CD14-positive monocyte (primary cell): ENCODE data around the gene PAPOLA. TPM values are rescaled to one million over a fixed set of nuclear protein-coding genes. Genes with fewer than 3 reads are reported as not detected.

Experiments used
- DNase-seq, 3 donors: peaks; one replicate each; pipeline ENCODE4 v3.0.0-alpha.2; 2011 to 2022
- H2AFZ ChIP-seq: 2 replicates; pipeline ENCODE4 v1.6.0; 2012; ENCODE audit warnings: mild to moderate bottlenecking, low read depth, low read length, inconsistent platforms; ENCODE audit not compliant: insufficient read depth, poor library complexity, severe bottlenecking
- H3K27ac ChIP-seq, 2 donors: 1 replicate in 1 of 2; 2 replicates in 1 of 2; pipeline ENCODE4 v1.5.1; 2012 to 2013; ENCODE audit warnings: low read length in 2 of 2, control low read depth in 1 of 2, inconsistent platforms in 1 of 2, low read depth in 1 of 2, mild to moderate bottlenecking in 1 of 2
- H3K27me3 ChIP-seq, 2 donors: one replicate each; pipeline versions ENCODE4 v1.6.0 to v1.6.1; 2011 to 2013; ENCODE audit warnings: low read length in 2 of 2; ENCODE audit not compliant: control insufficient read depth in 2 of 2, insufficient read depth in 2 of 2
- H3K36me3 ChIP-seq, 2 donors: replicated peaks in 1 of 2; 1 replicate in 1 of 2; 2 replicates in 1 of 2; pipeline versions ENCODE4 v1.5.1 to v1.6.1; 2012 to 2013; ENCODE audit warnings: low read length in 2 of 2, control low read depth in 1 of 2, inconsistent platforms in 1 of 2, mild to moderate bottlenecking in 1 of 2; ENCODE audit not compliant: insufficient read depth in 2 of 2, control insufficient read depth in 1 of 2
- H3K4me1 ChIP-seq, 2 donors: 1 replicate in 1 of 2; 2 replicates in 1 of 2; pipeline versions ENCODE4 v1.5.1 to v1.6.1; 2012 to 2013; ENCODE audit warnings: low read length in 2 of 2, control low read depth in 1 of 2, inconsistent platforms in 1 of 2, mild to moderate bottlenecking in 1 of 2, moderate library complexity in 1 of 2; ENCODE audit not compliant: insufficient read depth in 2 of 2, control insufficient read depth in 1 of 2
- H3K4me2 ChIP-seq: replicated peaks from 2 replicates; pipeline ENCODE3; 2012; ENCODE audit warnings: low read length, moderate library complexity, mild to moderate bottlenecking; ENCODE audit not compliant: poor library complexity, severe bottlenecking; ENCODE audit errors: extremely low read depth
- H3K4me3 ChIP-seq, 3 experiments: fragments of 200-600 bp in 1 of 3; sonication (generic) in 1 of 3; replicated peaks in 1 of 3; 1 replicate in 2 of 3; 2 replicates in 1 of 3; pipeline ENCODE4 v1.5.1; 2011 to 2013; ENCODE audit warnings: low read length in 3 of 3, mild to moderate bottlenecking in 3 of 3, control low read depth in 2 of 3, low read depth in 2 of 3, inconsistent platforms in 1 of 3, moderate library complexity in 1 of 3
- H3K79me2 ChIP-seq: 2 replicates; pipeline ENCODE4 v1.6.0; 2012; ENCODE audit warnings: mild to moderate bottlenecking, control low read depth, inconsistent platforms, low read length, moderate library complexity; ENCODE audit not compliant: insufficient read depth
- H3K9ac ChIP-seq: 2 replicates; pipeline ENCODE4 v1.6.0; 2017; ENCODE audit warnings: low read length, mild to moderate bottlenecking; ENCODE audit not compliant: insufficient read depth, poor library complexity, severe bottlenecking
- H3K9me3 ChIP-seq, 2 donors: replicated peaks in 1 of 2; 1 replicate in 1 of 2; 2 replicates in 1 of 2; pipeline versions ENCODE4 v1.5.1 to v1.6.1; 2012 to 2013; ENCODE audit warnings: low read length in 2 of 2, control low read depth in 1 of 2; ENCODE audit not compliant: control insufficient read depth in 1 of 2, insufficient read depth in 1 of 2
- H4K20me1 ChIP-seq: 2 replicates; pipeline ENCODE4 v1.6.0; 2012; ENCODE audit warnings: mild to moderate bottlenecking, low read length, control low read depth, moderate library complexity; ENCODE audit not compliant: insufficient read depth
- H3K27ac Mint-ChIP-seq, 7 donors: one replicate each; pipeline ENCODE4 v1.8.0; 2020; ENCODE audit warnings: mild to moderate bottlenecking in 7 of 7, mixed read lengths in 7 of 7, moderate library complexity in 6 of 7, inconsistent platforms in 2 of 7
- H3K27me3 Mint-ChIP-seq, 3 donors: one replicate each; pipeline ENCODE4 v1.8.0; 2021 to 2022; ENCODE audit warnings: low read depth in 3 of 3, mild to moderate bottlenecking in 3 of 3, mixed read lengths in 3 of 3, moderate library complexity in 3 of 3, inconsistent platforms in 1 of 3
- H3K36me3 Mint-ChIP-seq, 2 donors: one replicate each; pipeline ENCODE4 v1.8.0; 2020; ENCODE audit warnings: mixed read lengths in 2 of 2, inconsistent platforms in 1 of 2, mild to moderate bottlenecking in 1 of 2
- H3K4me1 Mint-ChIP-seq: one replicate; pipeline ENCODE4 v1.8.0; 2020; ENCODE audit warnings: mild to moderate bottlenecking, mixed read lengths
- H3K4me3 Mint-ChIP-seq, 2 donors: one replicate each; pipeline ENCODE4 v1.8.0; 2020; ENCODE audit warnings: mild to moderate bottlenecking in 2 of 2, mixed read lengths in 2 of 2, moderate library complexity in 1 of 2
- H3K9me3 Mint-ChIP-seq, 7 donors: one replicate each; pipeline ENCODE4 v1.8.0; 2020 to 2022; ENCODE audit warnings: mixed read lengths in 7 of 7, mild to moderate bottlenecking in 6 of 7, moderate library complexity in 6 of 7, inconsistent platforms in 2 of 7
- WGBS: methylation state at CpG from one replicate; pipeline ENCODE4 v1.1.5; 2013; ENCODE audit warnings: missing lambda C conversion rate; ENCODE audit not compliant: insufficient coverage; 5-methylcytosine and 5-hydroxymethylcytosine counted together
- intact Hi-C, 2 donors: fragments of 100-400 bp; cut with micrococcal nuclease; formaldehyde crosslinking; loops; one replicate each; pipeline versions ENCODE4 v1.15.0 to v1.15.1; 2023
- polyA plus RNA-seq, 3 donors: library from polyadenylated mRNA; depleted of rRNA in 1 of 3; unstranded in 2 of 3; stranded (reverse) in 1 of 3; fragments of 300-500 nt in 2 of 3; fragments of >200 nt in 1 of 3; fragmentation: Illumina TruSeq in 2 of 3; gene quantifications; 1 replicate in 2 of 3; 2 replicates in 1 of 3; pipeline ENCODE4 v1.2.3, GENCODE V29; 2012 to 2021
- TF ChIP-seq, protein P1 (sequence below): fragments of 200-600 bp; IDR thresholded peaks from one replicate; pipeline ENCODE4 v1.8.0; 2022; ENCODE audit warnings: antibody characterized with exemption, mild to moderate bottlenecking

The PAPOLA gene
- polyA plus RNA-seq, 3 donors = 57.9 to 87.5 (median 80.3) TPM

DNA sequence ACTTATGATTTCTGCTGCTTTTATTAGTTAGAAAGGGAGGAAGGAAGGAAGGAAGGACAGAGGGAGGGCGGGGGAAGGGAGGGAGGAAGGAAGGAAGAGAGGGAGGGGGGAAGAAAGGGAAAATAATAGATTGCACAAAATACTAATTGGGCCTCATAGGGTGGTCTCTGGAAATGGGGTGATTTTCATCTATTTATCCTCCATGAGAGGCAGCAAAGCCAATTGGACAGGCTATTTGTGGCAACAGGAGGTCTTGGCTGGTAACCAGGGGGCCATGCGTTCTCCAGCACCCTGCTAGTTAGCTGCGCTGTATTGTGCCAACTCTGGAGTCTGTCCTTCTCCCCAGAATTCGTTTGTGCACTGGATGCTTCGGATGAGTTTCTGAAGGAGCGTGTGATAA, 24.1 kb upstream of the PAPOLA start:
- Histone ChIP-seq H2AFZ (no peak overlapping the region), H3K9ac (no peak overlapping the region), H3K36me3 (no peaks in the 10 kb centered on the region), H3K4me3 (no peak overlapping the region), H3K27ac (no peak overlapping the region), H3K79me2 (no peaks in the 10 kb centered on the region), H3K4me2 (no peak overlapping the region), H3K27me3 (no peaks in the 10 kb centered on the region), H3K9me3 (no peaks in the 10 kb centered on the region), H3K4me1 (no peaks in the 10 kb centered on the region), H4K20me1 (no peaks in the 10 kb centered on the region)
- TF ChIP-seq, protein P1, sequence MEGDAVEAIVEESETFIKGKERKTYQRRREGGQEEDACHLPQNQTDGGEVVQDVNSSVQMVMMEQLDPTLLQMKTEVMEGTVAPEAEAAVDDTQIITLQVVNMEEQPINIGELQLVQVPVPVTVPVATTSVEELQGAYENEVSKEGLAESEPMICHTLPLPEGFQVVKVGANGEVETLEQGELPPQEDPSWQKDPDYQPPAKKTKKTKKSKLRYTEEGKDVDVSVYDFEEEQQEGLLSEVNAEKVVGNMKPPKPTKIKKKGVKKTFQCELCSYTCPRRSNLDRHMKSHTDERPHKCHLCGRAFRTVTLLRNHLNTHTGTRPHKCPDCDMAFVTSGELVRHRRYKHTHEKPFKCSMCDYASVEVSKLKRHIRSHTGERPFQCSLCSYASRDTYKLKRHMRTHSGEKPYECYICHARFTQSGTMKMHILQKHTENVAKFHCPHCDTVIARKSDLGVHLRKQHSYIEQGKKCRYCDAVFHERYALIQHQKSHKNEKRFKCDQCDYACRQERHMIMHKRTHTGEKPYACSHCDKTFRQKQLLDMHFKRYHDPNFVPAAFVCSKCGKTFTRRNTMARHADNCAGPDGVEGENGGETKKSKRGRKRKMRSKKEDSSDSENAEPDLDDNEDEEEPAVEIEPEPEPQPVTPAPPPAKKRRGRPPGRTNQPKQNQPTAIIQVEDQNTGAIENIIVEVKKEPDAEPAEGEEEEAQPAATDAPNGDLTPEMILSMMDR = no peak
- Mint-ChIP-seq H3K4me1 (no peaks in the 10 kb centered on the region), H3K36me3 (no peaks in the 10 kb centered on the region), H3K9me3 (no peaks in the 10 kb centered on the region), H3K27ac (no peak overlapping the region), H3K4me3 (no peak overlapping the region), H3K27me3 (peaks cover 3 to 6% (median 4%) of the 10 kb centered on the region in 3 donors)
- 91% methylated on average over 5 of the region's 6 CpGs for WGBS
- DNase-seq = no peak
- intact Hi-C loops = no loop called here

DNA sequence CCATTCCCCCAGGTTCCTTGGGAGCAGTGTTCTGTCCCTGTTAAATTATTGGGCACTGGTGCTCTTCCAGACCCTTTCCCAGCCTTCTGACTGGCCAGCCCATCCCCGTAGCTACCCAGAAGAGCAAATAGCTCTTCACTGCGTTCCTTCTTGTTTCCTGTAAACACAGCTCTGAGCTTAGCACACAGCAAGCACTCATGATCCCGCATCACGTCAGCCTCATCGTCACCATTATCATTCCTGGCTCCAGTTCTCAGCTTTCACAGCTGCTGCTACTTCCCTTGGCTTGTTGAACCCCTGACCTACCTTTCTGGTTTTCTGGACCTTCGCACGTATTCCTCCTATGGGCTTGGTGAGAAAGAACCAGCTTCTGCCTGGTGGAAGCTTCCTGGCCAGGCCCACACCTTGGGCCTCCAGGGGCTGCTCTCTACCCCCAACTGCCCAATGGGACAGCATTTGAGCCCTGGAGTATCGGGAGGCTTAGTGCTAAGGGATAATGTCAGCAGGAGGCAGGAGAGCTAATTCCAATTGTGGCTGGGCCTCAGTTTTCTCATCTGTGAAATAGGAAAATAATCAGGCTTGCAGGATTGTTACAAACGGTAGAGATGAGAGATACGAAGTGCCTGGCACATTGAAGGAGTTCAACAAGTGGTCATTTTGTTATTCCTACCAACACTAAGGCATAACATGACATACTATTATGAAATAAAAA, 22.6 kb upstream of the PAPOLA start:
- no peaks in the 10 kb centered on the region for H3K36me3 ChIP-seq
- TF ChIP-seq, protein P1 = no peak
- H3K4me1 ChIP-seq = no peaks in the 10 kb centered on the region
- WGBS = 100% methylated on average over 4 of the region's 10 CpGs
- H3K4me3 ChIP-seq = no peak overlapping the region
- H4K20me1 ChIP-seq = no peaks in the 10 kb centered on the region
- H3K9ac ChIP-seq = no peak overlapping the region
- no peak overlapping the region for H3K27ac ChIP-seq
- no peaks in the 10 kb centered on the region for H3K36me3 Mint-ChIP-seq
- H3K27me3 Mint-ChIP-seq = peaks cover 3 to 14% (median 8%) of the 10 kb centered on the region in 3 donors
- H3K9me3 ChIP-seq = no peaks in the 10 kb centered on the region
- no peaks in the 10 kb centered on the region for H3K4me1 Mint-ChIP-seq
- no peak for DNase-seq
- H3K27me3 ChIP-seq = no peaks in the 10 kb centered on the region
- H3K4me3 Mint-ChIP-seq = no peak overlapping the region
- peaks cover 0 to 2% (median 0%) of the 10 kb centered on the region in 7 donors for H3K9me3 Mint-ChIP-seq
- H3K27ac Mint-ChIP-seq = peak overlapping the region in 1 of 7 donors; percentile 51
- no peaks in the 10 kb centered on the region for H3K79me2 ChIP-seq
- intact Hi-C loops = no loop called here
- H3K4me2 ChIP-seq = no peak overlapping the region
- H2AFZ ChIP-seq = no peak overlapping the region
